HCT116 (cell line): ENCODE measurements around the gene CCDC88C. TPM values are rescaled to one million over a fixed set of nuclear protein-coding genes. Genes with fewer than 3 reads are reported as not detected.

Experiments used
- ATAC-seq: fragments of 200-7000 bp; cut with Tn5 transposase; 2 replicates; pipeline ENCODE4 v1.9.1; 2020; ENCODE audit warnings: mild to moderate bottlenecking, moderate library complexity
- BruUV-seq: library from RNA; stranded (reverse); fragments of 400-500 nt; replicated peaks from 2 replicates; lab custom pipeline; 2021; lab: Mats Ljungman, UMichigan
- CTCF ChIA-PET: fragments of 300-600 bp; sonication (Branson Sonifier 250); formaldehyde crosslinking; loops from one replicate; lab custom pipeline; 2021; ENCODE audit warnings: antibody characterized with exemption; lab: Charles Lee
- POLR2A ChIA-PET: fragments of 300-600, 350-600 bp; sonication (Branson Sonifier 250); formaldehyde crosslinking; loops from one replicate; lab custom pipeline; 2021; ENCODE audit warnings: antibody characterized with exemption; lab: Charles Lee
- RAD21 ChIA-PET, 2 experiments: fragments of 300-600 bp; sonication (Branson Sonifier 250); formaldehyde crosslinking; loops; one replicate each; lab custom pipeline; 2023; ENCODE audit warnings: low total read pairs in 2 of 2; ENCODE audit not compliant: uncharacterized antibody in 2 of 2, unreplicated experiment in 2 of 2, low non-redundant PET in 1 of 2; lab: Charles Lee
- DNase-seq: peaks from one replicate; pipeline ENCODE4 v3.0.0-alpha.2; 2010; ENCODE audit warnings: low read depth, low spot score
- H2AFZ ChIP-seq: fragments of 200-600 bp; shearing (Covaris generic), sonication (generic); 2 replicates; pipeline ENCODE4 v1.6.1; 2017; ENCODE audit warnings: low read depth, mixed run types, mixed read lengths, antibody characterized with exemption, low read length; ENCODE audit not compliant: poor library complexity, severe bottlenecking
- H3K27ac ChIP-seq: 2 replicates; pipeline ENCODE4 v1.5.1; 2012; ENCODE audit warnings: low read depth, low read length
- H3K27me3 ChIP-seq: fragments of 200-600 bp; sonication (generic); 2 replicates; pipeline ENCODE4 v1.6.1; 2016; ENCODE audit warnings: mixed run types, low read length, mixed read lengths; ENCODE audit not compliant: insufficient read depth
- H3K36me3 ChIP-seq, 2 experiments: fragments of 200-500 bp in 1 of 2; fragments of 200-600 bp in 1 of 2; sonication (Bioruptor generic) in 1 of 2; sonication (generic) in 1 of 2; 2 replicates each; pipeline versions ENCODE4 v1.5.1 to v1.6.1; 2014 to 2016; ENCODE audit warnings: low read length in 2 of 2, inconsistent platforms in 1 of 2, mixed read lengths in 1 of 2, mixed run types in 1 of 2; ENCODE audit not compliant: insufficient read depth in 2 of 2, control insufficient read depth in 1 of 2
- H3K4me1 ChIP-seq, 2 experiments: fragments of 200-600 bp in 1 of 2; sonication (generic) in 1 of 2; 2 replicates each; pipeline versions ENCODE4 v1.5.1 to v1.6.1; 2012 to 2017; ENCODE audit warnings: low read length in 2 of 2, inconsistent platforms in 1 of 2, mild to moderate bottlenecking in 1 of 2, mixed read lengths in 1 of 2, mixed run types in 1 of 2, moderate library complexity in 1 of 2; ENCODE audit not compliant: insufficient read depth in 2 of 2, control insufficient read depth in 1 of 2
- H3K4me2 ChIP-seq: fragments of 200-600 bp; sonication (generic); 2 replicates; pipeline ENCODE4 v1.6.1; 2017; ENCODE audit warnings: mixed run types, low read length, mixed read lengths
- H3K4me3 ChIP-seq, 2 experiments: fragments of 200-600 bp in 1 of 2; sonication (generic) in 1 of 2; replicated peaks in 1 of 2; 2 replicates each; pipeline ENCODE4 v1.5.1; 2011 to 2016; ENCODE audit warnings: low read length in 2 of 2, control low read depth in 1 of 2, low read depth in 1 of 2, mild to moderate bottlenecking in 1 of 2, mixed read lengths in 1 of 2, mixed run types in 1 of 2
- H3K79me2 ChIP-seq: fragments of 200-600 bp; sonication (generic); 2 replicates; pipeline ENCODE4 v1.6.1; 2017; ENCODE audit warnings: mild to moderate bottlenecking, mixed run types, low read length, moderate library complexity, mixed read lengths; ENCODE audit not compliant: insufficient read depth
- H3K9ac ChIP-seq: fragments of 200-600 bp; sonication (generic); 2 replicates; pipeline ENCODE4 v1.6.1; 2016; ENCODE audit warnings: low read length, mixed read lengths
- H3K9me2 ChIP-seq: fragments of 200-600 bp; sonication (generic), shearing (Covaris generic); 2 replicates; pipeline ENCODE4 v1.6.1; 2017; ENCODE audit warnings: mixed run types, mild to moderate bottlenecking, moderate library complexity; ENCODE audit not compliant: insufficient read depth
- H3K9me3 ChIP-seq, 2 experiments: fragments of 200-500 bp in 1 of 2; fragments of 200-600 bp in 1 of 2; sonication (Bioruptor generic) in 1 of 2; sonication (generic) in 1 of 2; 2 replicates each; pipeline ENCODE4 v1.6.1; 2014 to 2017; ENCODE audit warnings: low read length in 2 of 2, mixed read lengths in 2 of 2, inconsistent platforms in 1 of 2, low read depth in 1 of 2, mild to moderate bottlenecking in 1 of 2, mixed run types in 1 of 2, moderate library complexity in 1 of 2; ENCODE audit not compliant: control insufficient read depth in 1 of 2, insufficient read depth in 1 of 2
- H4K20me1 ChIP-seq: fragments of 200-600 bp; sonication (generic), shearing (Covaris generic); 2 replicates; pipeline ENCODE4 v1.6.1; 2017; ENCODE audit warnings: mixed run types, mild to moderate bottlenecking, moderate library complexity; ENCODE audit not compliant: insufficient read depth
- FOSL1 ChIP-seq: IDR thresholded peaks from 2 replicates; pipeline ENCODE4 v1.6.1; 2012; ENCODE audit warnings: low read depth
- JUND ChIP-seq: IDR thresholded peaks from 2 replicates; pipeline ENCODE4 v1.6.1; 2012
- POLR2A ChIP-seq: IDR thresholded peaks from 2 replicates; pipeline ENCODE4 v1.7.0; 2011; ENCODE audit warnings: borderline replicate concordance; ENCODE audit not compliant: insufficient read depth, insufficient read length; ENCODE audit errors: extremely low read depth
- POLR2AphosphoS5 ChIP-seq: IDR thresholded peaks from 2 replicates; pipeline ENCODE4 v1.6.1; 2011; ENCODE audit warnings: mild to moderate bottlenecking, low read depth, low read length, moderate library complexity
- RAD21 ChIP-seq: IDR thresholded peaks from 2 replicates; pipeline ENCODE4 v1.6.1; 2012; ENCODE audit warnings: low read depth, mild to moderate bottlenecking
- SP1 ChIP-seq: IDR thresholded peaks from 2 replicates; pipeline ENCODE4 v1.6.1; 2012; ENCODE audit warnings: low read depth
- SRF ChIP-seq: IDR thresholded peaks from 2 replicates; pipeline ENCODE4 v1.6.1; 2012; ENCODE audit warnings: low read depth
- YY1 ChIP-seq: IDR thresholded peaks from 2 replicates; pipeline ENCODE4 v1.6.1; 2011; ENCODE audit warnings: low read length, low read depth, moderate library complexity, mild to moderate bottlenecking; ENCODE audit not compliant: insufficient replicate concordance; ENCODE audit errors: extremely low read depth
- ZBTB33 ChIP-seq: IDR thresholded peaks from 2 replicates; pipeline ENCODE4 v1.6.1; 2011; ENCODE audit warnings: mild to moderate bottlenecking, low read length, moderate library complexity; ENCODE audit not compliant: insufficient replicate concordance; ENCODE audit errors: extremely low read depth
- ZFX ChIP-seq: fragments of 450-650 bp; IDR thresholded peaks from 2 replicates; pipeline ENCODE4 v1.6.1; 2017
- ZNF274 ChIP-seq: fragments of 200-500 bp; sonication (Bioruptor generic); IDR thresholded peaks from 2 replicates; pipeline ENCODE4 v1.6.1; 2014; ENCODE audit warnings: mild to moderate bottlenecking, low read depth, low read length, inconsistent platforms
- intact Hi-C: fragments of 100-400 bp; cut with micrococcal nuclease; formaldehyde crosslinking; loops from 2 replicates; pipeline ENCODE4 v1.10.0; 2022
- total RNA-seq: library from RNA; stranded (reverse); gene quantifications from one replicate; pipeline ENCODE4 v1.2.1, GENCODE V29; 2021; ENCODE audit not compliant: unreplicated experiment
- TF ChIP-seq, protein P1 (sequence below), 3 experiments: fragments of 200-600 bp in 1 of 3; sonication (generic) in 1 of 3; IDR thresholded peaks in 2 of 3; conservative IDR thresholded peaks in 1 of 3; 2 replicates each; pipeline ENCODE4 v1.5.1; 2012 to 2017; ENCODE audit warnings: low read depth in 2 of 3, low read length in 2 of 3, antibody characterized with exemption in 1 of 3, borderline replicate concordance in 1 of 3, control low read depth in 1 of 3, mild to moderate bottlenecking in 1 of 3, mixed read lengths in 1 of 3, mixed run types in 1 of 3, moderate library complexity in 1 of 3; ENCODE audit not compliant: insufficient read depth in 1 of 3
- TF ChIP-seq, protein P2 (sequence below): IDR thresholded peaks from 2 replicates; pipeline ENCODE4 v1.6.1; 2012
- TF ChIP-seq, protein P3 (sequence below): IDR thresholded peaks from 2 replicates; pipeline ENCODE4 v1.6.1; 2012

Gene CCDC88C
- total RNA-seq, 1 experiment from 2014 or later: 20.8 TPM

GRCh38 chr14:91313154-91313850 is 104.3 kb downstream of the CCDC88C start:
- Histone ChIP-seq H2AFZ (no peak overlapping the region), H3K9ac (no peak overlapping the region), H3K9me3 (no peaks in the 10 kb centered on the region), H4K20me1 (no peaks in the 10 kb centered on the region), H3K4me1 (peaks cover 5 to 15% of the 10 kb centered on the region in 2 experiments), H3K27me3 (no peaks in the 10 kb centered on the region), H3K27ac (no peak overlapping the region), H3K4me2 (no peak overlapping the region), H3K36me3 (peaks cover 4 to 6% of the 10 kb centered on the region in 2 experiments; a peak in 3 of 4 replicates), H3K4me3 (no peak overlapping the region), H3K9me2 (no peaks in the 10 kb centered on the region), H3K79me2 (no peaks in the 10 kb centered on the region)
- CTCF ChIA-PET: interaction anchor here (1.6 kb wide), 1 partner anchor 10 kb away, joined by 5 read pairs; no protein-coding TSS in a partner anchor
- POLR2A ChIA-PET: no interaction called here
- DNase-seq (no peak), ATAC-seq (no peak)
- no peak for TF ChIP-seq FOSL1
- no peak for TF ChIP-seq ZFX
- no peak for TF ChIP-seq ZNF274
- TF ChIP-seq, protein P1, sequence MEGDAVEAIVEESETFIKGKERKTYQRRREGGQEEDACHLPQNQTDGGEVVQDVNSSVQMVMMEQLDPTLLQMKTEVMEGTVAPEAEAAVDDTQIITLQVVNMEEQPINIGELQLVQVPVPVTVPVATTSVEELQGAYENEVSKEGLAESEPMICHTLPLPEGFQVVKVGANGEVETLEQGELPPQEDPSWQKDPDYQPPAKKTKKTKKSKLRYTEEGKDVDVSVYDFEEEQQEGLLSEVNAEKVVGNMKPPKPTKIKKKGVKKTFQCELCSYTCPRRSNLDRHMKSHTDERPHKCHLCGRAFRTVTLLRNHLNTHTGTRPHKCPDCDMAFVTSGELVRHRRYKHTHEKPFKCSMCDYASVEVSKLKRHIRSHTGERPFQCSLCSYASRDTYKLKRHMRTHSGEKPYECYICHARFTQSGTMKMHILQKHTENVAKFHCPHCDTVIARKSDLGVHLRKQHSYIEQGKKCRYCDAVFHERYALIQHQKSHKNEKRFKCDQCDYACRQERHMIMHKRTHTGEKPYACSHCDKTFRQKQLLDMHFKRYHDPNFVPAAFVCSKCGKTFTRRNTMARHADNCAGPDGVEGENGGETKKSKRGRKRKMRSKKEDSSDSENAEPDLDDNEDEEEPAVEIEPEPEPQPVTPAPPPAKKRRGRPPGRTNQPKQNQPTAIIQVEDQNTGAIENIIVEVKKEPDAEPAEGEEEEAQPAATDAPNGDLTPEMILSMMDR (IDR thresholded peaks at IDR 0.05 in 2 of 3, conservative IDR thresholded peaks at IDR 0.05 in 1 of 3; ENCODE audit: borderline replicate concordance in 1 of 3, insufficient read depth in 1 of 3, low read depth in 2 of 3, low read length in 2 of 3): no peak
- TF ChIP-seq JUND: no peak
- TF ChIP-seq, protein P2, sequence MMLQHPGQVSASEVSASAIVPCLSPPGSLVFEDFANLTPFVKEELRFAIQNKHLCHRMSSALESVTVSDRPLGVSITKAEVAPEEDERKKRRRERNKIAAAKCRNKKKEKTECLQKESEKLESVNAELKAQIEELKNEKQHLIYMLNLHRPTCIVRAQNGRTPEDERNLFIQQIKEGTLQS: no peak
- TF ChIP-seq POLR2A: no peak
- no peak for TF ChIP-seq RAD21
- no peak for TF ChIP-seq ZBTB33
- TF ChIP-seq SRF: no peak
- TF ChIP-seq, protein P3, sequence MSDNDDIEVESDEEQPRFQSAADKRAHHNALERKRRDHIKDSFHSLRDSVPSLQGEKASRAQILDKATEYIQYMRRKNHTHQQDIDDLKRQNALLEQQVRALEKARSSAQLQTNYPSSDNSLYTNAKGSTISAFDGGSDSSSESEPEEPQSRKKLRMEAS: no peak
- TF ChIP-seq YY1: no peak
- no peak for TF ChIP-seq POLR2AphosphoS5
- no peak for TF ChIP-seq SP1
- no TSS peak for BruUV-seq
- intact Hi-C loops: no loop called here
- RAD21 ChIA-PET: no interaction called here
